ENCODE data around the gene ROM1.
"Not testable (repeated sequence)": the region's sequence is repeated elsewhere in the genome, so short reads cannot be mapped to it uniquely, and the experiment has no call there.

Gene ROM1, protein sequence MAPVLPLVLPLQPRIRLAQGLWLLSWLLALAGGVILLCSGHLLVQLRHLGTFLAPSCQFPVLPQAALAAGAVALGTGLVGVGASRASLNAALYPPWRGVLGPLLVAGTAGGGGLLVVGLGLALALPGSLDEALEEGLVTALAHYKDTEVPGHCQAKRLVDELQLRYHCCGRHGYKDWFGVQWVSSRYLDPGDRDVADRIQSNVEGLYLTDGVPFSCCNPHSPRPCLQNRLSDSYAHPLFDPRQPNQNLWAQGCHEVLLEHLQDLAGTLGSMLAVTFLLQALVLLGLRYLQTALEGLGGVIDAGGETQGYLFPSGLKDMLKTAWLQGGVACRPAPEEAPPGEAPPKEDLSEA

GRCh38 chr11:62612366-62613290, at the start of gene ROM1, which contains the start of gene EML3:
Gene ROM1 (plus strand): TSS chr11:62613257. CDS start chr11:62613282, 25 bp downstream.
Gene EML3 (minus strand): TSS chr11:62612775. CDS start chr11:62612457, 318 bp downstream.
- DNase-seq (ENCODE audit: low read depth): peak; percentile 84
- TF ChIP-seq CTCF (conservative IDR thresholded peaks at IDR 0.05; ENCODE audit: low read length): peak; percentile 54
- H3K4me3 ChIP-seq (ENCODE audit: low read length): peak within 1 kb of the TSS; percentile 86

DNA sequence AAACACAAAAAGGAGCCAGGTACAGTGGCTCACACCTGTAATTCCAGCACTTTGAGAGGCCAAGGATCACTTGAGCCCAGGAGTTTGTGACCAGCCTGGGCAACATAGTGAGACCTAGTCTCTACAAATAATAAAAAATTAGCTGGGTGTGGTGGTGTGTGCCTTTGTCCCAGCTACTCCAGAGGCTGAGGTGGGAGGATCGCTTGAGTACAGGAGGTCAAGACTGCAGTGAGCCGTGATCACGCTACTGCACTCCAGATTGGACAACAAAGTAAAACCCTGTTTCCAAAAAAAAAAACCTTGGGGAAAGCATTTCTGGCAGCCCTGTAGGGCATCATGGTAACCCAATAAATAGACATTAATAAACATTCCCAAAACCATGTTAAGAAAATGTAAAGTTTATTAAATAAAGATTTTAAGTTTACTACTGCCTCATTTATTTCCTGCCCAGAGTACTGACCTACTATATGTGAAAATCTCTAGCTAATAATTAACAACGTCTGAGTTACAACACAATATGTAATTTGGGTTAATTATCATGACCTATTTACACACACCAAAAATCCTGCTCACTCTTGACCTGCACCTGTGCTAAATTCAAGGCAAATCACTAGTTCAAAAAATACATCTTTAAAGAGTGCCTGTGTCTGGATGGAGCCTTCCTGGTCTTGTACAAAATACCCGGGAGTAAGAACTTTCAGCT, 47.8 kb upstream of the ROM1 start:
- DNase-seq (ENCODE audit: low read depth): no peak
- H3K4me3 ChIP-seq (ENCODE audit: low read length): no peak overlapping the region
- TF ChIP-seq CTCF (conservative IDR thresholded peaks at IDR 0.05; ENCODE audit: low read length): no peak

- H3K4me3 ChIP-seq (ENCODE audit: low read length): no peak overlapping the region
- no peak for DNase-seq (ENCODE audit: low read depth)
- no peak for TF ChIP-seq CTCF (conservative IDR thresholded peaks at IDR 0.05; ENCODE audit: low read length)
Measured at GRCh38 chr11:62566247-62566646, 46.8 kb upstream of the ROM1 start.

- no peak for TF ChIP-seq CTCF (conservative IDR thresholded peaks at IDR 0.05; ENCODE audit: low read length)
- DNase-seq (ENCODE audit: low read depth): no peak
- H3K4me3 ChIP-seq (ENCODE audit: low read length): no peak overlapping the region
Measured at GRCh38 chr11:62567018-62567633, 45.9 kb upstream of the ROM1 start.

GRCh38 chr11:62569611-62570010, 43.4 kb upstream of the ROM1 start:
- no peak for DNase-seq (ENCODE audit: low read depth)
- no peak overlapping the region for H3K4me3 ChIP-seq (ENCODE audit: low read length)
- TF ChIP-seq CTCF (conservative IDR thresholded peaks at IDR 0.05; ENCODE audit: low read length): no peak

DNA sequence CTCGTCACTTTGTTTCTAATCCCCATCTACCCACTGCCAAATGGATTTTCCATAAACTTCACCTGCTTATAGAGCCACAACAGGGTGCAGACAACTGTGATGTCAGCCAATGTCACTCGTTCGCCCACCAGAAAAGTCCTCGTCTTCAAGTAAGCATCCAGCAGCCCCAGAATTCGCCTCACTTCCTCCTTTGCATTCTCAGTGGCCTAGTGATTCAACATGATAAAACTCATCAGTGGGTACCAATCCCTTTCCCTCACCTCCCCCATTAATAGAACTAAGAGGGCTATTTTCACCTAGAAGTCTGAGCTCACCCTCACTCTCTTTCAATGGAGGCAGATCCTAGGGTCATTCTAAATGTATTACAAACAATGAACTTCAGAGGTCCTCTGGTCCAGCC, 42.2 kb upstream of the ROM1 start:
- H3K4me3 ChIP-seq (ENCODE audit: low read length); DNase-seq (ENCODE audit: low read depth): not testable (repeated sequence)

- not testable (repeated sequence) for DNase-seq (ENCODE audit: low read depth); H3K4me3 ChIP-seq (ENCODE audit: low read length)
Measured at GRCh38 chr11:62571493-62571892, 41.6 kb upstream of the ROM1 start.
